Stimulated activated CD8-positive, alpha-beta memory T cell treated with anti-CD3 and anti-CD28 coated beads, Interleukin-7, amount 100 ng/mL, for 24 hours (primary cell): ENCODE measurements around the gene ATRN.

ENCODE experiments used
- DNase-seq: peaks from one replicate; pipeline ENCODE4 v3.0.0-alpha.2; 2020; ENCODE audit warnings: low read depth

ATRN gene

DNA sequence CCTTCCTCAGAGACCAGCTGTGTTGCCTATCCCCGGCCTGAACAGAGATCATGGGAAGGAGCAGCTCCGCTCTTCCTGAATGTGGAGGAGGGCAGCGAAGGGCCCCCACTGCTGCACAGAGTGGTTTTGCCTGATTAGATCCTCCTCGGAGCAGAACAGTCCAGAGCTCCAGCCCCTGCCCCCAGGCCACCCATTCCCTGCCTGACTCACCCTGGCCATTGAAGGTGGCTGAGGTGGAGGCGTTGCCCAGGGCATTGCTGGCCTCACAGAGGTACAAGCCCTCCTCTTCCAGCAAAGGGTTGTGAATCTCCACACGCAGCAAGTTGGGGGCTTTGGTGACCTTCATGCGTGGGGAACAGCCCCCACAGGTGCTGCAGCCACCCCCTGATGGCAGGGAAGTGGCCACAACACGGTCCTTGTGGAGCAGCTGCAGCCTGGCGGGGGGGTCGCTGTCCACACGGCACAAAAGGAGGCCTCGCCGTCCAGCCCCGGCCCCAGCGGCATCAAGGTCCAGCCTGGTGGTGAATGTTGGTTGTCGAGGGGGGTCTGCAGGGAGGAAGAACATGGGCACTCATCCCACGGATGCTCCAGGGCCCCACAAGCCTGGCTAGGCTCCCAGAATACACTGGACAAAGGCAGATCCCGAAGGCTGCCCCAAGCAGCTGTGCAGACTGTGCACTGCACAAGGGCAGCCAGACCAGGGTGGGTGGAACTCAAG is 226.9 kb downstream of the ATRN start:
- DNase-seq = no peak

DNA sequence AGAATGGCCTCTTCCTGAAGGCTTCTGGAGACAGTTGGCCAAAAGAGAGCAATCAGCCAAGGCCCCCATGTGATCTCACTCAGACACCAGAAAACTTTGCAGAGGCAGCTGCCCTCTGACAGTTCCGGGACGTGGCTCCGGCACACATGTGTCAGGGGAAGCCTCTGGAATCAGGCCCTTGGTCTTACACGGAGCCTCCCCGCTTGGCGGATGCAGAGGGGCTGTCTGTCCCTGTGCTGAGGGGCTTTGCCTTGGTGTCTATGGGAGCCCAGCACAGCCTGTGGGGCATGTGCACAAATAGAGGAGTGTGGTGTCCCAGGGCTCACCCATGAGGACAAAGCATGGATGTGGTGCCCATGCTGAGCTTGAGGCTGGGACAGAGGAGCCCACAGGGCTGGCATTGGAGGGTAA is 227.8 kb downstream of the ATRN start:
- no peak for DNase-seq

DNA sequence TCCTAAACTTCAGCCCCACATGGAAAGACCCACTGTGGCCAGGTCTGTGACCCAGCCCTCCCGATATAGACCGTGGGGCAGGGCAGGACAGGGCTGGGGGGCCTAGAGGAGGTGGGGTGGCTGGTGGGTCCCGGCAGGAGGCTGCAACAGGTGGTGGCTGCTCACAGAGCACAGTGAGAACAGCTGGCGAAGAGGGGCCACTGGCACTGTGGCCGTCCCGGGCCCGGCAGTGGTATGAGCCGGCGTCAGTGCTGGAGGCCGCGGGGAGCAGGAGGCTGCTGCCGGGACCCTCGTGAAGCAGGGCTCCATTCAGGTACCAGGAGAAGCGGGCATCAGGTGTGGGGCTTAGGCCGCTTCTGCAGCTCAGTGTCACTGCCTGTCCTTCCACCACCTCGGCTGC is 228.2 kb downstream of the ATRN start:
- DNase-seq = no peak
